ENCODE results near the gene C12orf43. TPM values are rescaled to one million over a fixed set of nuclear protein-coding genes. Genes with fewer than 3 reads are reported as not detected.
A peak's percentile ranks its signal among the peaks of the same experiment; 100 is the strongest.

Gene C12orf43
- total RNA-seq, 2 donors from 2014 or later = 16.1 to 17.3 TPM

DNA sequence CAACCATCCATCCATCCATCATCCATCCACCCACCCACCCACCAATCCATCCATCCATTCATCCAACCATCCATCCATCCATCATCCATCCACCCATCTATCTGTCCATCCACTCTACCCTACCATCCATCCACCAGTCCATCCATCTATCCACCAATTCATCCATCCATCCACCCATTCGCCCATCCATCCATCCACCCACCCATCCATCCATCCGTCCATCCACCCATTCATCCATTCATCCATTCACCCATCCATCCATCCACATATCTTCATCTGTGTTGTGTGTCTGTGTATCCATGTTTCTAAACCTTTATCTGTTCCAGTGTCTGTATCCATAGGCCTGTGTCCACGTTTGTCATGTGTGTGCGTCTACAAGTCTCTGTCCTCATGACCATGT is 28.1 kb downstream of the C12orf43 start:
- peaks cover 2% of the 10 kb centered on the region for H3K4me1 Mint-ChIP-seq
- DNase-seq (no peak), ATAC-seq (no peak)
- no peak overlapping the region for H3K4me3 Mint-ChIP-seq
- no peaks in the 10 kb centered on the region for H3K9me3 ChIP-seq (ENCODE audit: control insufficient read depth, low read length, poor library complexity, severe bottlenecking)
- no peaks in the 10 kb centered on the region for H3K36me3 Mint-ChIP-seq (ENCODE audit: low read depth)
- H3K27me3 Mint-ChIP-seq = no peaks in the 10 kb centered on the region
- no peak overlapping the region for H3K27ac Mint-ChIP-seq

DNA sequence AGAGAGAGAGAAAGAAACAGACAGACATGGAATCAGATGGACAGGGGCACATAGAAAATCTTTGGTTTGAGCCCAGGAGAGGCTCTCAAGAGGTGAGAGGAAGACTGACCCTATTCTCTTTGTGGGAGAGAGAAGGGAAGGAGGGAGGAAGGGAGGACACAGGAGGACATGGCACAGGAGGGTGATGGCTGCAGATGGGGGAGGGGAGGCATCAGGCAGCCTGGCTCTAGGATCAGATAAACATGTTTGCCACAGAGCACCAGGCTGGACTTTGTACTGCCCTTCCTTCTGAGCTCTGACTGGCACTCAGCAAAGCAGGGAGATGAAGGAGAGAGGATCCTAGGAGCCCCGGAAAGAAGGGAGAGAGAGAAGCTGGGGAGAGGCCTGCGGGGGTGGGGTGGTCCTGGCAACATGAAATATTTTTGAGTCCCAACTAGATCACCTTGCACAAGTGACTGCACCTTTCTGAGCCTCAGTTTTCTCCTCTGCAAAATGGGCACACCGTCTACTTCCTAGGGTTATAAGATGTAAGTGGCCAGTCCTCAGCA is 31.9 kb downstream of the C12orf43 start:
- H3K9me3 ChIP-seq (ENCODE audit: control insufficient read depth, low read length, poor library complexity, severe bottlenecking) = no peaks in the 10 kb centered on the region
- H3K36me3 Mint-ChIP-seq (ENCODE audit: low read depth) = peaks cover 3% of the 10 kb centered on the region
- peak overlapping the region; percentile 47 for H3K27ac Mint-ChIP-seq
- peaks cover 5% of the 10 kb centered on the region for H3K27me3 Mint-ChIP-seq
- DNase-seq (no peak), ATAC-seq (no peak)
- peaks cover 5% of the 10 kb centered on the region for H3K4me1 Mint-ChIP-seq
- no peak overlapping the region for H3K4me3 Mint-ChIP-seq

DNA sequence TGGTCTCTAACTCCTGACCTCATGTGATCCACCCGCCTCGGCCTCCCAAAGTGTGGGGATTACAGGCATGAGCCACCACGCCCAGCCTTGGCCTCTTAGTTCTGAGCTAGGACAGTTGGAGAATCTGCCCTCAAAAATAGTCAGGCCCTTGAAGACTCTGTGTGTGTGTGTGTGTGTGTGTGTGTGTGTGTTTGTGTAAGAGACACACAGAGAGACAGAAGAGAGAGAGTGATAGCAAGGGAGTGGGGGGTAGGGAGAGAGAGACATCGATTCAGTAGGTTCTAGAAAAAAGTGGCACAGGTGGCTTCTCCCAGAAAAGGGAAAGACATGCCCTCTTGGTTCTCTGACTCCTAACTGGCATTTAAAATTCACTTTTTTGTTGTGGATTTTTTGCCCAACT is 32.5 kb downstream of the C12orf43 start:
- Mint-ChIP-seq H3K36me3 (ENCODE audit: low read depth) (peaks cover 3% of the 10 kb centered on the region), H3K27me3 (peaks cover 5% of the 10 kb centered on the region), H3K27ac (no peak overlapping the region), H3K4me3 (no peak overlapping the region), H3K4me1 (peaks cover 5% of the 10 kb centered on the region)
- DNase-seq (no peak), ATAC-seq (no peak)
- no peaks in the 10 kb centered on the region for H3K9me3 ChIP-seq (ENCODE audit: control insufficient read depth, low read length, poor library complexity, severe bottlenecking)

DNA sequence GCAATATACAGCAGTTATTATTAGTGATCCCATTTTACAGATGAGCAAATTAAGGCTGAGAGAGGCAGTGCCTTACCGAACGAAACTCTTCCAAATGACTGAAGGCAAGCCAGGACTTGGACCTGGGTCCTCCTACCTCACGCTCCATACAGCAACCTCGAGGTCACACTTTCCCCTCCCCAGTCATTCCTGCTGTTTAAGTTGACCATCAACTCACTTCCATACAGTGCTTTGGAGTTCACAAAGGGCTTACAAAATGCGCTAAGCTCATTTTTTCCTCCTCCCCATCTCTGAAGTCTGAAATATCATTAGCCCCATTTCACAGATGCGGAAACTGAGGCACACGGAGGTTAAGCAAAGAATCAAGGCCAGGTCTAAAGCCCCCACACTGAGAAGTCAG is 33.6 kb downstream of the C12orf43 start:
- DNase-seq (no peak), ATAC-seq (no peak)
- H3K9me3 ChIP-seq (ENCODE audit: control insufficient read depth, low read length, poor library complexity, severe bottlenecking) = no peaks in the 10 kb centered on the region
- Mint-ChIP-seq H3K27ac (no peak overlapping the region), H3K36me3 (ENCODE audit: low read depth) (peaks cover 3% of the 10 kb centered on the region), H3K27me3 (peaks cover 5% of the 10 kb centered on the region), H3K4me1 (peaks cover 5% of the 10 kb centered on the region), H3K4me3 (no peak overlapping the region)

DNA sequence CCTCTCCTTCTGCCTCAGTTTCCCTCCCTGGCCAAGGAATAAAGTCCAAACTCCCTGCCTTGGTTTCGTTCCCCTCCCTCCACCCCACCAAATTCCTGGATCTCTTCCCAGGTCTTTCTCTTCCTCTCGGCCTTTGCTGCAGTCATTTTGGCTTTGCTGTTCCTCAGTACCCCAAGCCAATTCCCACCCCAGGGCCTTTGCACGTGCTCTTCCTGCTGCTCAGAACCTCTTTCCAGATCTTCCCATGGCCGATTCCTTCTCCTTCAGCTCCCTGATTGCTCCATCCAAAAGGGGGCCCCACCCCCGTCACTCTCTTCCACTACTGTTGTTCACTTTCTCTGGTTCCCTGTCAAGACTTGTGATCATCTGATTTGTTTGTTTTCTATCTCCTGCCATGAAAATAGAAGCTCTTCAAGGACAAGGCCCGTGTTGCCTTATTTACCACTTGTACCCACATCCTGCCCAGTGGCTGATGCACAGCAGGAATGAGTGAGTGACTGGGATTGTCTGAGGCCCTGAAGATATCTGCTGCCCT is 34.8 kb downstream of the C12orf43 start:
- DNase-seq (no peak), ATAC-seq (no peak)
- no peaks in the 10 kb centered on the region for H3K9me3 ChIP-seq (ENCODE audit: control insufficient read depth, low read length, poor library complexity, severe bottlenecking)
- Mint-ChIP-seq H3K4me1 (peaks cover 5% of the 10 kb centered on the region), H3K4me3 (no peak overlapping the region), H3K27ac (no peak overlapping the region), H3K27me3 (peaks cover 5% of the 10 kb centered on the region), H3K36me3 (ENCODE audit: low read depth) (peaks cover 3% of the 10 kb centered on the region)

DNA sequence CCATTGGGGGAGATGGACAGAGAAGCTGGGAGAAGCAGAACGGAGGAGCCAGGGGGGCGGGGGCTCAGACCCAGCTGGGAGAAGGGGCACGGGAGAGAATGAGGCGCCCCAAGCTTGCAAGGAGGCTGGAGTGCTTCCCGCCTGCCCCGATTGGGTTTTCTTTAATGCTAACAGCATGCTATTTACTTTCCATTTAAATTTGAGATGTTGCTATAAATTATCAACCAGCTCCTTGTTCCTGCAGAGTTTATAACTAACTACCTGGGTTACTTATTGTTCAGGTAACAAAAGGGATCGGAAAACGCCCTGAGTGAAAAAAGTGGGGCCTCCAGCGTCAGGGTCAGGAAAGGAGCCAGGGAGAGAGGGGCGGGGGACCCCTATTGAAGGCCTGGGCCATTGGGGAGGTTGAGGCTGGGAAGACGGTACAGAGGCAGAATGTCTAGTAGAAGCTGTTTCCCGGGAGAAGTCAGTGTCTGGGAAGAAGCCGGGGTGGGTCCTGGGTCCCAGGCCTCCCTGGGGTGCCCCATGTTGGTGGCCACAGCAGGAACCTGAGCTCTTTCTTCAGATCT is 35.4 kb downstream of the C12orf43 start:
- no peaks in the 10 kb centered on the region for H3K9me3 ChIP-seq (ENCODE audit: control insufficient read depth, low read length, poor library complexity, severe bottlenecking)
- ATAC-seq (no peak), DNase-seq (no peak)
- Mint-ChIP-seq H3K4me3 (no peak overlapping the region), H3K27ac (no peak overlapping the region), H3K4me1 (peaks cover 5% of the 10 kb centered on the region), H3K36me3 (ENCODE audit: low read depth) (peaks cover 3% of the 10 kb centered on the region), H3K27me3 (peaks cover 5% of the 10 kb centered on the region)

DNA sequence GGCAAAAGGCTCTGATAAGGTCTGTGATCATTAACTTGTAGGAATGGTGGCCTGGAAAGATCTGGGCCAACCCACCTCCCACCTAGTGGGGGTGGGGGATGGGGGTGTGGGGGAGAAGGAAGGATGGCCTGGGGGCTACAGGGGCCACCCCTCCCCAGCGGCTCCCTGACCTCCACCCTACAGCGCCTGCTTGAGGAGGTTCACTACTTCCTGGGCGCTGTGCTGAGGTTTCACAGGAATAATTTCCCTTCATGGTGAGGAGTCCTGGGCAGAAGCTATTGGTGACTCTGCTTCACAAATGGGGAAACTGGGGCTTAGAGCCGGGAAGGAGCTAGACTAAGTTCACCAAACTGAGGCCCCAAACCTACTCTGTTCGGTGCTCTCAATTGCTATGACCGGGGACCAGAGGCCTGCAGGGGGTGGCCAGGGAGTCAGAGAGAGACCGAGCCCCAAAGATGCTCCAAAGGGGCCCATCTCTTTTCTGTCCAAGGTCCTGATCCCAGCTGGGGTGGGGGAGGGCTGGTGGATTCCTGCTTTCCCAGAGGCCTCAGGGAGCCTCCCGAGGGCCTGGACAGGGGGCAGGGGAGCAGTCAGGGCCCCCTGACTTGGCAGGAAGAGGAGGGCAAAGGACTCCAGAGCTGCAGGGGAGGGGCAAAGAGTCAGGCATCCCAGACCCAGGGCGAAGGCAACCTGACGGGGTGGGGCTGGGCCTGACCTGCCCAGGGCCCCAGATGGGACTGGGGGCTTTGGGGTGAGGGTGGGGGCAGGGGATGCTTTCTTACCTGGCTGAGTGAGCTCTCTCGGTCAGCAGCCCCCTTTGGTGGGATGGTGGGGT is 36.2 kb downstream of the C12orf43 start:
- no peak for ATAC-seq
- H3K27ac Mint-ChIP-seq = no peak overlapping the region
- peaks cover 5% of the 10 kb centered on the region for H3K4me1 Mint-ChIP-seq
- DNase-seq = no peak
- peaks cover 3% of the 10 kb centered on the region for H3K36me3 Mint-ChIP-seq (ENCODE audit: low read depth)
- H3K9me3 ChIP-seq (ENCODE audit: control insufficient read depth, low read length, poor library complexity, severe bottlenecking) = no peaks in the 10 kb centered on the region
- no peak overlapping the region for H3K4me3 Mint-ChIP-seq
- peaks cover 5% of the 10 kb centered on the region for H3K27me3 Mint-ChIP-seq

DNA sequence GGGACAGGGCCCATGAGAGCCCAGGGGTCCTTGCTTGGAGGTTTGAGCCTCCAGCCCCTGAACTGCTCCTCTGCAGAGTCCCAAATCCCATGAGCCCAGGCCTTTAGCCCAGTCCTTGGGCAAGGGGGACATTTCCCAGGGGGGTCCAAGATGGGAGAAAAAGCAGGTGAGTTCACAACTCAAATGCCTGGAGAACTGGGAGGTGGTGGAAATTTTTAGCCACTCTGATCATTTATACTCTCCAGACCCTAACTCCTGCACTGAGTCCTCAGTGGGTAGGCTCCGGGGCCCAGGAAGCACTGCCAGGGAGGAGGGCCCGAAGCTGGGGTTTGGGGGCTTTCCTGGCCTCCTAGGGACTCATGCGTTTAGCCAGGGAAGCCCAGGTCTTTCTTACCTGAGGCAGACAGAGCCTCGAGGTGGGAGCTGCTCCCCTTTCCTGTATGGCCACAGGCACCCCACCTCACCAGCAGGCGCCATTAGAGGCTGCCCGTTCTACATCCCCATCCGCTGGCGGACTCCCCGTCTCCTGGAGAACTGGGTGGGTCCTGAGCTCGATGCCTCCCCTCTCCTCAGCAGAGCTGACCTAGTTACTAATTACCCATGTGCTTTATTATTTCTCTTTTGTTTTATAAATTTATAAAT is 36.9 kb downstream of the C12orf43 start:
- Mint-ChIP-seq H3K4me1 (peaks cover 5% of the 10 kb centered on the region), H3K36me3 (ENCODE audit: low read depth) (peaks cover 3% of the 10 kb centered on the region), H3K27ac (no peak overlapping the region), H3K4me3 (no peak overlapping the region), H3K27me3 (peaks cover 5% of the 10 kb centered on the region)
- DNase-seq (no peak), ATAC-seq (no peak)
- no peaks in the 10 kb centered on the region for H3K9me3 ChIP-seq (ENCODE audit: control insufficient read depth, low read length, poor library complexity, severe bottlenecking)

DNA sequence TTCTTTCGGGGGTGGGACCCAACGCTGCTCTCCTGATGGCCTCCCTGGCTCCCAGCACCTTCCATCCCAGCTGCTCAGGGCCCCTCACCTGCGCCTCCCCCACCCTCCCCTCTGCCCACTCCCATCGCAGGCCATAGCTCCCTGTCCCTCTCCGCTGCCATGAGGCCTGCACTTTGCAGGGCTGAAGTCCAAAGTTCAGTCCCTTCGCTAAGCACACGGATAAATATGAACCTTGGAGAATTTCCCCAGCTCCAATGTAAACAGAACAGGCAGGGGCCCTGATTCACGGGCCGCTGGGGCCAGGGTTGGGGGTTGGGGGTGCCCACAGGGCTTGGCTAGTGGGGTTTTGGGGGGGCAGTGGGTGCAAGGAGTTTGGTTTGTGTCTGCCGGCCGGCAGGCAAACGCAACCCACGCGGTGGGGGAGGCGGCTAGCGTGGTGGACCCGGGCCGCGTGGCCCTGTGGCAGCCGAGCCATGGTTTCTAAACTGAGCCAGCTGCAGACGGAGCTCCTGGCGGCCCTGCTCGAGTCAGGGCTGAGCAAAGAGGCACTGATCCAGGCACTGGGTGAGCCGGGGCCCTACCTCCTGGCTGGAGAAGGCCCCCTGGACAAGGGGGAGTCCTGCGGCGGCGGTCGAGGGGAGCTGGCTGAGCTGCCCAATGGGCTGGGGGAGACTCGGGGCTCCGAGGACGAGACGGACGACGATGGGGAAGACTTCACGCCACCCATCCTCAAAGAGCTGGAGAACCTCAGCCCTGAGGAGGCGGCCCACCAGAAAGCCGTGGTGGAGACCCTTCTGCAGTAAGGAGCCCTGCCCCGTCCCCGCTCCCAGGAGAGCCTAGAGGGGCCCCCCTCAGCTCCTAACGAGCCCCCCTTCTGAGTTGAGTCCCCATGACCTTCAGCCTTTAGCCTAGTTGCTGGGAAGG is 37.7 kb downstream of the C12orf43 start, which contains the start of gene HNF1A:
Gene HNF1A (plus strand): TSS at position 248 of the 924 bp plus-strand sequence. CDS start 226 bp downstream, at position 474.
- Mint-ChIP-seq H3K27me3 (peaks cover 5% of the 10 kb centered on the region), H3K36me3 (ENCODE audit: low read depth) (peaks cover 3% of the 10 kb centered on the region), H3K27ac (no peak within 1 kb of the TSS), H3K4me1 (peaks cover 2% of the 10 kb centered on the region), H3K4me3 (no peak within 1 kb of the TSS)
- DNase-seq = no peak
- no peaks in the 10 kb centered on the region for H3K9me3 ChIP-seq (ENCODE audit: control insufficient read depth, low read length, poor library complexity, severe bottlenecking)
- ATAC-seq = no peak

DNA sequence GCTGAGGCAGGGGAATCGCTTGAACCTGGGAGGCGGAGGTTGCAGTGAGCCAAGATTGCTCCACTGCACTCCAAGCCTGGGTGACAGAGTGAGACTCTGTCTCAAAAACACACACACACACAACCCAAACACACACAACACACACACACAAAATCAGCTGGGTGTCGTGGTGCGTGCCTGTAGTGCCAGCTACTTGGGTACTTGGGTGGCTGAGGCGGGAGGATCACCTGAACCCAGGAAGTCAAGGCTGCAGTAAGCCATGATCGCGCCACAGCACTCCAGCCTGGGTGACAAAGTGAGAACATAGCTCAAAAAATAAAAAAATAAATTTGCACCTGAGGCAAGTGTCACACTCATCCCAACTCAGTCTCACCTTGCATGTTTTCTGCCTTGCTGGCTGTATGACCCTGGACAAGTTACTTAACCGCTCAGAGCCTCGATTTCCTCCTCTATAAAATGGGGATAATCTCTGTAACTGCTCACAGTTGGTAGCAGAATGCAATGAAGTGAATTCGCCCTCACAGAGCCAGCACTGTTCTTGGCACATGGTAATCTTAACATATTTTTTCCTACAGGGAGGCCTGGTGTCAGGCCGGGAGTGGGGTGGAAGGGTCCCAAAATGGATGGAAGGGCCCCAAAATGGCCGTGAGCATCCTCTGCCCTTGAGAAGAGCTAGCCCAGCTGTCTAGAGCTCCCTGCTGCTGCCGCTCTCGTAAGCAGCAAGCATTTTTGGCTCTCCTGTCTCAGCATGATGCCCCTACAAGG is 38.6 kb downstream of the C12orf43 start:
- H3K36me3 Mint-ChIP-seq (ENCODE audit: low read depth) = peaks cover 3% of the 10 kb centered on the region
- peaks cover 5% of the 10 kb centered on the region for H3K27me3 Mint-ChIP-seq
- no peak for DNase-seq
- ATAC-seq = no peak
- no peak overlapping the region for H3K27ac Mint-ChIP-seq
- no peaks in the 10 kb centered on the region for H3K9me3 ChIP-seq (ENCODE audit: control insufficient read depth, low read length, poor library complexity, severe bottlenecking)
- peaks cover 2% of the 10 kb centered on the region for H3K4me1 Mint-ChIP-seq
- H3K4me3 Mint-ChIP-seq = no peak overlapping the region

DNA sequence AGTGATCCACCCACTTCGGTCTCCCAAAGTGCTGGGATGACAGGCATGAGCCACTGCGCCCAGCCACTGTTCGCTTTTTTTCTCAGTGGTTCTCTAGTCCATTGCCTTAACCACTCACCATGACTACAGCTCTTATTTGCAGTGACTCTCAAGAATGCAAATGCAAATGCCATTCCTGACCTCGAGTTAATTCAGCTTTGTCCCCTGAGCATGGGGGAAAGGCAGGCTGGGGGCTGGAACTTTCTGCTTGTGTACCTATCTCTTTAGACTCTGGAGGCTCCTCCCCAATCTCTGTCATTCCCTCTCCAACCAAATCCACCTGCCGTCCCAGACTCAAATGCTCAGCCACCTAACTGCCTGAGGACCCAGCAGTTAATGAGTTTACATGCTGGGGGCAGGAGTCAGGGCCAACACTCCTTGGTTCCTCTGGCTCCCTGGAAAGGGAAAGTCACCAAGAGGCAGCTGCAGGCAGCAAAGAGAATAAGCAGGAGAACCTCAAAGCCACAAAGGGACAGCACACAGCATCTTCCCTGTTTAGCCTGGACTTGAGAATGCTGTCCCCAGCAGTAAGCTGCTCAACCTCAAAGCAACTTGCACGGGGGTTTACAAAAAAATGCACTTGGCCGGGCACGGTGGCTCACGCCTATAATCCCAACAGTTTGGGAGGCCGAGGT is 43.3 kb downstream of the C12orf43 start:
- no peak for ATAC-seq

More for the DNA sequence above, 43.3 kb downstream of the C12orf43 start:
- Mint-ChIP-seq H3K36me3 (ENCODE audit: low read depth) (no peaks in the 10 kb centered on the region), H3K27me3 (no peaks in the 10 kb centered on the region), H3K4me3 (no peak overlapping the region), H3K27ac (no peak overlapping the region), H3K4me1 (no peaks in the 10 kb centered on the region)
- DNase-seq = no peak
- no peaks in the 10 kb centered on the region for H3K9me3 ChIP-seq (ENCODE audit: control insufficient read depth, low read length, poor library complexity, severe bottlenecking)
